Effector memory CD4-positive, alpha-beta T cell (primary cell): ENCODE data around the gene CHKB.

Experiments
- DNase-seq, 3 donors: peaks; one replicate each; pipeline ENCODE4 v3.0.0-alpha.2; 2020
- H3K27ac ChIP-seq: 2 replicates; pipeline ENCODE4 v1.7.0; 2013; ENCODE audit warnings: mild to moderate bottlenecking, low read length, moderate library complexity; ENCODE audit not compliant: insufficient read depth, poor library complexity, severe bottlenecking
- H3K27me3 ChIP-seq: replicated peaks from 2 replicates; pipeline ENCODE4 v1.7.0; 2013; ENCODE audit warnings: mild to moderate bottlenecking, low read length; ENCODE audit not compliant: insufficient read depth, control insufficient read depth, poor library complexity, severe bottlenecking
- H3K36me3 ChIP-seq: 2 replicates; pipeline ENCODE4 v1.7.0; 2013; ENCODE audit warnings: mild to moderate bottlenecking, low read length, moderate library complexity; ENCODE audit not compliant: control insufficient read depth, insufficient read depth
- H3K4me1 ChIP-seq: 2 replicates; pipeline ENCODE4 v1.7.0; 2013; ENCODE audit warnings: low read length, mild to moderate bottlenecking; ENCODE audit not compliant: control insufficient read depth, insufficient read depth, poor library complexity, severe bottlenecking
- H3K4me3 ChIP-seq: 2 replicates; pipeline ENCODE4 v1.7.0; 2013; ENCODE audit warnings: low read length, low read depth, mild to moderate bottlenecking; ENCODE audit not compliant: insufficient read depth, poor library complexity, severe bottlenecking
- H3K9me3 ChIP-seq: 2 replicates; pipeline ENCODE4 v1.7.0; 2013; ENCODE audit warnings: mild to moderate bottlenecking, low read length, moderate library complexity; ENCODE audit not compliant: control insufficient read depth

CHKB gene

DNA sequence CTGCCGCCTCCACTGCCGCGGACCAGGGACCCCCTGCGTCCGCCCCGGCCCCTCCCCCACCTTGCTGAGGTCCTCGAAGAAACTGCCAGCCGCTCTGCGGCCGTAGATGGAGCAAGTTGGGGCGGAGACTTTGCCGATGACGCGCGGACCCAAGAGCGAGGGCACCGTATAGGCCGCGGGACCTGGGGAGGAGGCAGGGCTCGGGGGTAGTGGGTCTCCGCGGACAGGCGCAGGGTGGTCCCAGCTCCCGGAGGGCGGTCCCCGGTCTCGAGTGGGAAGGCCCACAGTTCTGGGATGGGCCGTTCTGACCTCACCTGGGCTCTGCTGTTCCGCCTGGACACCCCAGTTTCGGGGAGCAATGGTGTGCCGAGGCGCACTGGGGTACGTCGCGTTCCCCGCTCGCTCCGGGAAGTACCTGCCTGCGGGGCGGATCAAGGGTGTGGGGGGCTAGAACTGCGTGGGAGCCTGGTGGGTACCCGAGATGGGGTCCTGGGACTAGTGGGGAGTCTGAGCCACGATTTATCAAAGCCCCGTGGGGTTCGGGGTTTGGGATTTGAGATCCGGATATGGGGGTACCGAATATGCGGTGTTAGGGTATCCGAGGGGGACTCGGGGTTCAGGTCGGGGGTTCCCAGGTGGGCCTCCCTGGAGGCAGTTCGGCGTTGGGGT, 51.6 kb downstream of the CHKB start:
- Histone ChIP-seq H3K36me3 (no peaks in the 10 kb centered on the region), H3K27me3 (no peaks in the 10 kb centered on the region), H3K27ac (peak overlapping the region; percentile 97), H3K4me3 (peak overlapping the region; percentile 66), H3K4me1 (peaks cover 32% of the 10 kb centered on the region), H3K9me3 (no peaks in the 10 kb centered on the region)
- DNase-seq, result peak; percentile 49 to 63 (median 58)

DNA sequence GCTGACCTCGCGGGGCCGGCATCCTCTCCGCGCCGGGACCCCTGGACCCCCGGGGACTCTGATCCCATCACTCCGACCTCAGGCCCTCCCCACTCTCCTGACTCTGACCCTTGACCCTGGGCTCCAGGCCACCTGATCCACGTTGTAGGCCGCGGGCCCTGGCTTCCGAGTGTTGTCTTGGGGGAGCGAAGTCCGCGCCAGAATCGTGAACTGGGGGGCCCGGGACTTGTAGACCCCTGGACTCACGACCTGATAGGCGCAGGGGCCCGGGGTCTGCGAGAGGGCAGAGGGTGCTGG, 52.1 kb downstream of the CHKB start:
- peak overlapping the region; percentile 66 for H3K4me3 ChIP-seq
- peak overlapping the region; percentile 97 for H3K27ac ChIP-seq
- no peaks in the 10 kb centered on the region for H3K27me3 ChIP-seq
- H3K36me3 ChIP-seq, result no peaks in the 10 kb centered on the region
- no peaks in the 10 kb centered on the region for H3K9me3 ChIP-seq
- DNase-seq, result no peak
- H3K4me1 ChIP-seq, result peaks cover 34% of the 10 kb centered on the region

DNA sequence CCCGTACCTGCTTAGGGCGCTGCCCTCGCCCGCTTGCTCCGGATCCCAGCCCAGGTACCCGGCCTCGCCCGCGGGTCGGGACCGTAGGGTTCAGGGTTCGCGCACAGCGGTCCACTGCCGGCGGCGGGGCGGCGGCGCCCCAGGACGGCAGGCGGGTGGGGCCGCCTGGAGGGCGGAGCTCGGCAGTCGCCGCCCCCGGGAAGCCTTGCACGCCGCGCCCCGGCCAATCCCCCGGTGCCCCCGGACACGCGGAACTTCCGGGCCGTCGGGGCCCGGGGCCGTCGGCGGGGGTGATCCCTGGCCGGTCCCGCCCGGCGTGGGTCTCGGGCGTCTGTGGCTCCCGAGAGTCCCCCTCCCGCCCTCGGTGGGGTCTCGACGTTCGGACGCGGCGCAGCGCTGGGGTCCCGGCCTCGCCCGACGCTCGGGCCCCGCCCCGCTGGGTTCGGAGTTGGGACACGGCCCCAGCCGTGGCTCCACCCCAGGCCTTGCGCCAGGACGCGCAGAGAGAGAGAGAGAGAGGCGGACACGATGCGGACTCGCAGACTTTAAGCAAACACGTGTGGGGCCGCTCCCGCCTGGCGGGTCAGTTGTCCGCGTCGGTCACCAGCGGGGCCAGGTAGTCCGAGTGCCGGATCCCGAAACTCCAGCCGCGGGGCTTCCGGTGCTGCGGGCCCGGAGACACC, 52.6 kb downstream of the CHKB start, which contains the start of gene TYMP:
Gene TYMP (minus strand): TSS at position 116 of the 683 bp plus-strand sequence. CDS start 303 bp downstream, outside the sequence.
- peak within 1 kb of the TSS; percentile 97 for H3K27ac ChIP-seq
- H3K36me3 ChIP-seq, result no peaks in the 10 kb centered on the region
- no peaks in the 10 kb centered on the region for H3K9me3 ChIP-seq
- peak within 1 kb of the TSS; percentile 66 for H3K4me3 ChIP-seq
- H3K27me3 ChIP-seq, result no peaks in the 10 kb centered on the region
- peak; percentile 45 to 58 (median 48) for DNase-seq
- peaks cover 36% of the 10 kb centered on the region for H3K4me1 ChIP-seq

DNA sequence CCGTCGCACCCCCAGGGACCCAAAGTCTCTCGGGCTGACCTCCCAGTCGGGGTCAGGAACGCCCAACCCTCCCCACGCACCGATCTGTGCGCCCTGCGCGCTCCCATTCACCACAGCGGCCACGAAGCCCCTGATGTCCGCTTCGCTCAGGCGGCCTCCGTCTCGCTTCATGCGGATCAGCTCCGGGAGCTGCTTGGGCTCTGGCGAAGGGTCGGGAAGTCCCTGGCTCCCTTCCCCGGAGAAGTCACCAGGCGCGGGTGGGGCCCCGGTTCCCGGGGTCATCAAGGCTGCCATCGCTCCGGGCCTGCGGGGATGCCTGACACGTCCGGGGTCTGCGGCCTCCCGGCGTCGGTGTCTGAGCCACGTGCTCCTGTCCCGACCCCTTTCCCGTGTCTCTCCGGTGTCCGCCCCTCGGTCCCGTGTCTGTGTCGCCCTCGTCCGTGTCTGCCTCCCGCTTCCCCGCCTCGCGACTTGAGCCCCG, 53.2 kb downstream of the CHKB start:
- Histone ChIP-seq H3K27ac (peak overlapping the region; percentile 97), H3K9me3 (no peaks in the 10 kb centered on the region), H3K36me3 (no peaks in the 10 kb centered on the region), H3K4me3 (peak overlapping the region; percentile 66), H3K4me1 (peaks cover 41% of the 10 kb centered on the region), H3K27me3 (no peaks in the 10 kb centered on the region)
- peak in 1 of 3 donors; percentile 27 for DNase-seq
